GM12801 (cell line): ENCODE results near the gene UBALD1.

Experiments used
- TF ChIP-seq, protein P1 (sequence below): IDR thresholded peaks from one replicate; pipeline ENCODE4 v1.5.1; 2011; ENCODE audit warnings: control low read depth; ENCODE audit not compliant: insufficient read length; ENCODE audit errors: extremely low read depth

The UBALD1 gene

DNA sequence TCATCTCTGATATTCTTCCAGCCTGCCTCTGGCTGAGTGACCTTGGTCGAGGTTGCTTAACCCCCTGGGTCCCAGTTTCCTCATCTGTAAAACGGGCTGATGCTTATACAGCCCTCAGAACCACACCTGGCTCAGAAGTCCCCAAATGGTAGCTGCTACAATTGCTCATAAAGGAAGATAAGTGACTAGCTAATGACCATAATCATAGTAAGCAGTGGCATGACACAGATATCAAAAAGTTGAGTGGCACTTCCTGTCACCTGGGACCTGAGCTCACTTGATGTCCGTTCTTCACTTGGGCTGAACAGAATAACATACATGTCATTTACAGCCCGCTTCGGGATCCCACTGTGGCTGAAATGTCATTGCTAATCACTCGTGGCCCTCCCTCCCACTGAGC is 11.7 kb upstream of the UBALD1 start:
- TF ChIP-seq, protein P1, sequence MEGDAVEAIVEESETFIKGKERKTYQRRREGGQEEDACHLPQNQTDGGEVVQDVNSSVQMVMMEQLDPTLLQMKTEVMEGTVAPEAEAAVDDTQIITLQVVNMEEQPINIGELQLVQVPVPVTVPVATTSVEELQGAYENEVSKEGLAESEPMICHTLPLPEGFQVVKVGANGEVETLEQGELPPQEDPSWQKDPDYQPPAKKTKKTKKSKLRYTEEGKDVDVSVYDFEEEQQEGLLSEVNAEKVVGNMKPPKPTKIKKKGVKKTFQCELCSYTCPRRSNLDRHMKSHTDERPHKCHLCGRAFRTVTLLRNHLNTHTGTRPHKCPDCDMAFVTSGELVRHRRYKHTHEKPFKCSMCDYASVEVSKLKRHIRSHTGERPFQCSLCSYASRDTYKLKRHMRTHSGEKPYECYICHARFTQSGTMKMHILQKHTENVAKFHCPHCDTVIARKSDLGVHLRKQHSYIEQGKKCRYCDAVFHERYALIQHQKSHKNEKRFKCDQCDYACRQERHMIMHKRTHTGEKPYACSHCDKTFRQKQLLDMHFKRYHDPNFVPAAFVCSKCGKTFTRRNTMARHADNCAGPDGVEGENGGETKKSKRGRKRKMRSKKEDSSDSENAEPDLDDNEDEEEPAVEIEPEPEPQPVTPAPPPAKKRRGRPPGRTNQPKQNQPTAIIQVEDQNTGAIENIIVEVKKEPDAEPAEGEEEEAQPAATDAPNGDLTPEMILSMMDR, result no peak

DNA sequence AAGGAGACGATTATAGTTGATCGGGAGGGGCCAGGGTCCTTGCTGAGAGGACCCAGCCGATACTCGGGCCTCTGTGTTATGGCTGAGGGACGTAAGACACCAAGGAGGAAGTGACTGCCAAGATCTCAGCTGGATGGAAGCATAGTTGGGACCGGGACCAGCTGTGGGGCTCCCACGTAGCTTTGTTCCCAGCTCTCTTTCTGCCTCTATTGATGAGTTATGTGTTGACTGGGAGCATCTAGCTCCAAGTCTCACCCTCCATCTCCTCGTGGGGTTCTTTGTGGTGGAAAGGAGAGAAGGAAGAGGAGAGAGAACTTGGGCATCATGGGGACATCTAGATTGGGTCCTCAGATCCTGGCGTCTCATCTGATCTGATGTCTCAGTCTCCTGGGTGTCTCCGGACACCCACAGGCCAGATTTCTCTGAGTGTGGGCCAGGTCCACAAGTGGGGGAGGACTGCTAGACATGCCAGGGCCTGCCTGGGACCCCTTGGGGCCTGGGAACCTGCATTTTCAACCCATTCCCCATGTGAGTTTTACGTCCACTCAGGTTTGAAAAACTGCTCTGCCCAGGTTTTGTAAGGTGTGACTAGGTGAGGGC is 11.0 kb upstream of the UBALD1 start:
- TF ChIP-seq, protein P1, result no peak

DNA sequence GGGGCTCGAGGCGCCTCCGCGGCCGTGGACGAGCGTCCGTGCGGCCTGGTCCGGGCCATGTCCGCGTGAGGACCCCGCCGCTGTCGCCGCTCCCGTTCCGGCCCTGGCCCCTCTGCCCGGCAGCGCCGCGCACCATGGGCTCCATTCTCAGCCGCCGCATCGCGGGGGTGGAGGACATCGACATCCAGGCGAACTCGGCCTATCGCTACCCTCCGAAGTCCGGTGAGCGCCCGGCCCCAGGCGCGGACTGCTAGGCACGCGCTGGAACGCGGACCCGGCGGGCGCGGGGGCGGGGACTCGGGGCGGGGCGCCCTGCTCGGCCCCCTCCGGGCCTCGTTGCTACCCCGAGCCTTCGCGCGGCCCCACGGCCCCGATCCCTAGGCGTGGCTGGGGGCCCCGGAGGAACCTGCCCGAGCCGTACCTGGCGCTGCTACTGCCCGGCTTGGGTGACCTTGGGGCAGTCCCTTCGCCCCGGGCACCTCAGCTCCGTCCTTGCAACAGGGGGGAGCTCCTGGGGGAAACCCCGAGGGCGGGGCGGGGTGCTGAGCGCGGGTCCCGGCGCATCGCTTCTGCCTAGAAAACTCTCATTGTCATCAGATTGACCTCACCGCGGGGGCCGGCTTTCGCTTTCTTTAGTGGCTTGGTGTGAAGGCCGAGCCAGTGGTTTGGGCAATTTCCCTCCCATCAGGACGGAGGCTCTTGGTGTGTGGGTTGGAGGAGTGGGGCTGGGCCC is 10.3 kb upstream of the UBALD1 start:
- TF ChIP-seq, protein P1, result no peak

DNA sequence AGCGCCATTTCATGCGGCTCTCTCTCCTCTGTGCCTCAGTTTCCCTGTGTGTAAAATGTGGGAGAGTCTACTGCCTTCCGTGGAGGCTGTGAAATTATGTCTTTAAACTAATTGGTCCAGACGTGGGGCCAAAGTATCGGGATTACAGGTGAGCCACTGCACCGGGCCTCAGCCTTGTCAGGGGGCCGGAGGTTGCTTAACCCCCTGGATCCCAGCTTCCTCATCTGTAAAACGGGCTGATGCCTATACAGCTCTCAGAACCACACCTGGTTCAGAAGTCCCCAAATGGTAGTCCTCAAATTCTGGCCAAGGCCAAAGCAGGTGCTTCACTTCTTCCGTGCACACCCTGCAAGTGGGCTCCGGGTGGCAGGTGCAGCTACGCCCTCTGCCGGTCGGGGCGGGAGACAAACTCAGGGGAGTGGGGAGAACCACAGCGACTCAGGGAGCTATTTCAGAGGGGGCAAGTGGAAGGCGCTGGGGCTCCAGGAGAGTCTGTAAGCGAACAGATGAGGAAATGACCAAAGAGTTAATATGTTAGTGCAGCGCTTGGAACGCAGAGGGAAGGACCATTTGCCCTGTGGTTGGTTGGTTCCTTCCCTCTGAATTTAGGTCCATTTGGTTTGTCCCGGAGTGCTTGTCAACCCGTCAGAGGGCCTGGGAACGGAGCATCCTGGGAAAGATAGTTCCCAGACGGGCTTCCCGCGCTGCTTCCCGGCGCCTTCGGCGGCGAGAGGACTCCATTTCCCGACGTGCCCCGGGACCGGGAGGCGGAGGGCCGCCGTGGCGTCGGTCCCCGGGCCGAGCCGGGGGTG is 9.5 kb upstream of the UBALD1 start, which contains the start of gene MGRN1:
MGRN1 (plus strand) TSS at position 812 of the 812 bp plus-strand sequence. CDS start 135 bp downstream, outside the sequence.
- TF ChIP-seq, protein P1, result peak; percentile 12

DNA sequence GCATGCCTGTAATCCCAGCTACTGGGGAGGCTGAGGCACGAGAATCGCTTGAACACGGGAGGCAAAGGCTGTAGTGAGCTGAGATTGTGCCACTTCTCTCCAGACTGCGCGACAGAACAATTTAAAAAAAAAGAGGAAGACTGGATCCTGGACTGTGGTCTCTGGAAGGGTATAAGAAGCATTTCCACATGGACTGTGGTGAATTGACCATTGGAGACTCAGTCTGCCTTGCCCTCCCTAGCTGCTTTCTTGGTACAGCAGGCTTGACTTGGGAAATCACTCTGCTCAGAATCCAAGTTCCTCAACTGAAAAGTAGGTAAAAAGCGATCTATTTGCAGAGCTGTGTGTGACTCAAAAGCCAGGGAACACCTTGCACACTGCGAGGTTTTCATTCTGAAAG is 8.9 kb upstream of the UBALD1 start:
- TF ChIP-seq, protein P1, result no peak

DNA sequence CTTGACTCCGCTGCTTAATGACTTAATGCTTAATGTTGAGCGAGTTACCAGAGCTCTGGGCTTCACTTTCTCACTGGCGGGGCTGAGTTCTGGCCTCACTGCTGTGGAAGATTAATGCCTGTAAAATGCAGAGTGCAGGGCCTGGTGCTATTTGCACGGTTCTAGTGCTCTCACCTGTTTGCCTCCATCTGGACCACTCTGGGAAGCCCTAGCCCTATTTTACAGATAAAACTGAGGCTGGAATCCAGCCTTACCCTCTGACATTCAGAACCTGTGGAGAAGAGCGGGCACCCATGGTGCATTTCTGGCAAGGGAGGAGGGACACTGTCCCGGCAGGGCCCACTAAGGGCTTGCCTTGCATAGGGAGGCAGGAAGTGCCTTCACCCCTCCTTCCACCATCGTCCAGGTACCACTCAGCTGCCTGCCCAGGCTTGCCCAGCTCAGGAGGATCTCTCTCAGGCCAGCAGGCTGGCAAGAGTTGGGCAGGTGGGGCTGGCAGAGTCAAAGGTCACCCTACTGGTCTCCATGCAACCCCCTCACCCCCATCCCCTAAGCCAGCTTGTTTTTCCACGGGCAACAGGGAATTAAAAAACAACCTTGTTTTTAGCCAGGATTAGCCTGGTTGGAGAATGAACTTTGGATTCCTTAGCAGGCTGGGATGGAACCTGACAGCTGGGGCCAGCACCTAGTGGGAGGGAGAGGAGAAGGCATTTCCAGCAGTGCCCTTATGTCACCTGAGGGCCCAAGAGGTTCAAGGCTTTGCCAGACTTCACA is 4.1 kb upstream of the UBALD1 start:
- TF ChIP-seq, protein P1, result no peak
